Epithelial cell of esophagus (primary cell): ENCODE data around the gene IL1R2.

Experiments used
- DNase-seq: peaks from one replicate; pipeline ENCODE4 v3.0.0; 2010; ENCODE audit warnings: low read depth
- H3K4me3 ChIP-seq: 2 replicates; pipeline ENCODE4 v1.5.1; 2011; ENCODE audit warnings: mild to moderate bottlenecking, low read length, control low read depth
- CTCF ChIP-seq: IDR thresholded peaks from 2 replicates; pipeline ENCODE4 v1.5.1; 2011; ENCODE audit warnings: low read depth, mild to moderate bottlenecking, low read length, control low read depth, inconsistent platforms; ENCODE audit not compliant: insufficient read depth; ENCODE audit errors: missing control alignments

The IL1R2 gene

DNA sequence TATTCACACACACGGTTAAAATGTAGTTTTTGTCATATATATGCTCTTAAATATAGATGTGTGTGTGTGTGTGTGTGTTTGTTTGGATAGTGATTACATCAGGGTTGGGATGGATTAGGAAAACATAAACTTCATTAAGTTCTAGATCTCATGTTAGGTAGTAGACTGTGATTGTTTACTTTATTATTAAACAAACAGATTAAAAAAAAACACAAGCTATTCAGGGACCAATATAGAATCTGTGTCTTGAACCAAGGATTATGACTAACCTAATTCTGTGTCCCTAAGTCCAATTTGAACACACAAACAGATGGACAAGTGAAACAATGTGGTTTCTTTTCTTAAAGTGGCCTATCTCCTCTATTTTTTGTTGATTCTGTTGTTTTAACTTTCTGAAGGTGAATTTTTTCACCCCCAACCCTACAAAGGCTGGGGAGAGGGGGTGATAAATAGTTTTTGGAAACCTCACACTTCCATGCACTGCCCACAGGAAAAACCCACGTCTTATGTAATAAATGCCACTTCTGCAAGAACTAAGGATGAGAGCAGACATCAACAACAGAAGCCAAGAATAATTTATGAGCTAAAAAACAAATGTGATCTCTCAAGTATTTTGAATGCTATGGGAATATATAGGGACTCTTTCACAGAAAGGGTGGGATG is 40.7 kb downstream of the IL1R2 start:
- no peak for DNase-seq
- TF ChIP-seq CTCF, result no peak
- H3K4me3 ChIP-seq, result no peak overlapping the region

DNA sequence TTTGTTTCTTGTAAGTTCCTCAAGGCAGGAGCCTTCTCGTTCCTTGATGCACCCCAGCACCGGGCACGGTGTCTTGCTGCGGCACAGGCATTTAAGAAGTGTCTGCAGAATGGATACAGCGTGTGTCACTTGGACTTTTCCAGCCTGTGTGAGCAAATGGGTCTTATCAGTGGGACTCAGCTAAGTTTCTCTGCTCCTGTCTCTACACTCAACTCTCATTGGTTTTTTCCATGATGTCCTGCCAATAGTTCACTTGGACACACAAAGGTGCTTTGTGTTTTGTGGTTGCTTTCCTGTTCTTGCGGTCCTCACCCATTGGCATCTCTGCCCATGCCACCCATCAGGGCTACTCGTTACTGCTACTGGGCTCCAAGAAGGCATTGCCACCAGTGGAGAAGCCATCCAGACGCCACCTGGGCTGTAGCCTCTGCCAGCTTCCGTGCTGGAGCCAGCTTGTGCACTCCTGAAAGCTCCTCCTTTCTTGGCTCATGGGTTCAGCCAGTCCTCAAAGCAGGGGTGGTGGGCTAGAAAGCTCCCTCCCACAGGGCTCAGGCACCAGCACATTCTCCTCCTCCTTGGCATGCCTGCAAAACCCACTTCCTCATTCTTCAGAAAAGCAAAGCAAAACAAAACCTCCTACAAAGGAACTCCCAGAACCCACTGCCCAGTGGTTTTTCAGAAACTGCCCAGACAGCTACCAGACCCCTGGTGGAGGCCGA is 41.4 kb downstream of the IL1R2 start:
- H3K4me3 ChIP-seq, result no peak overlapping the region
- TF ChIP-seq CTCF, result no peak
- peak; percentile 46 for DNase-seq

- no peak for DNase-seq
- TF ChIP-seq CTCF, result no peak
- no peak overlapping the region for H3K4me3 ChIP-seq
These were observed 42.3 kb downstream of the IL1R2 start for GRCh38 chr2:102033750-102034682.

- no peak for TF ChIP-seq CTCF
- no peak for DNase-seq
- no peak overlapping the region for H3K4me3 ChIP-seq
These were observed 43.2 kb downstream of the IL1R2 start for GRCh38 chr2:102034683-102035548.

GRCh38 chr2:102037681-102038080 is 45.9 kb downstream of the IL1R2 start:
- no peak for TF ChIP-seq CTCF
- no peak overlapping the region for H3K4me3 ChIP-seq
- DNase-seq, result no peak

DNA sequence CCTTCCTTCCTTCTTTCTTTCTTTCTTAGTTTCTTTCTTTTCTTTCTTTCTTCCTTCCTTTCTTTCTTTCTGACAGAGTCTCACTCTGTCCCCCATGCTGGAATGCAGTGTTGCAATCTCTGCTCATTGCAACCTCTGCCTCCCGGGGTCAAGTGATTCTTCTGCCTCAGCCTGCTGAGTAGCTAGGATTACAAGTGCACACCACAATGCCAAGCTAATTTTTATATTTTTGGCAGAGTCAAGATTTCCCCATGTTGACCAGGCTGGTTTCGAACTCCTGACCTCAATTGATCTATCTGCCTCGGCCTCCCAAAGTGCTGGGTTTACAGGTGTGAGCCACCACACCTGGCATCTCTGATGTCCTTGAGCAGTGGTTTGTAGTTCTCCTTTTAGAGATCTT is 48.5 kb downstream of the IL1R2 start:
- no peak overlapping the region for H3K4me3 ChIP-seq
- no peak for DNase-seq
- TF ChIP-seq CTCF, result no peak
